GM12878 (cell line): ENCODE results near the gene MGAT4B. TPM values are rescaled to one million over a fixed set of nuclear protein-coding genes. Genes with fewer than 3 reads are reported as not detected.

Experiments
- CBX3 ChIP-seq: fragments of 200-600 bp; sonication (generic); IDR thresholded peaks from 2 replicates; pipeline ENCODE4 v1.6.1; 2016; ENCODE audit warnings: low read depth, borderline replicate concordance
- CEBPB ChIP-seq, 2 experiments: fragments of 150-350 bp in 1 of 2; IDR thresholded peaks; 2 replicates each; pipeline ENCODE4 v1.6.1; 2012 to 2014; ENCODE audit warnings: low read depth in 2 of 2, low read length in 2 of 2, borderline replicate concordance in 1 of 2, inconsistent platforms in 1 of 2
- CHD4 ChIP-seq: fragments of 200-600 bp; sonication (generic); IDR thresholded peaks from 2 replicates; pipeline ENCODE4 v1.6.1; 2016; ENCODE audit warnings: mild to moderate bottlenecking
- ESRRA ChIP-seq: IDR thresholded peaks from 2 replicates; pipeline ENCODE4 v1.6.1; 2012; ENCODE audit warnings: mild to moderate bottlenecking, low read length, improper control_type of control experiment
- GATAD2B ChIP-seq: fragments of 450-650 bp; conservative IDR thresholded peaks from 2 replicates; pipeline ENCODE4 v1.6.1; 2017; ENCODE audit warnings: low read depth, mild to moderate bottlenecking, moderate library complexity
- MTA2 ChIP-seq: fragments of 450-650 bp; IDR thresholded peaks from 2 replicates; pipeline ENCODE4 v1.6.1; 2016; ENCODE audit warnings: low read depth, mild to moderate bottlenecking, moderate library complexity
- RELA ChIP-seq: fragments of 450-650 bp; IDR thresholded peaks from 2 replicates; pipeline ENCODE4 v1.8.0; 2014; ENCODE audit warnings: borderline replicate concordance; ENCODE audit not compliant: partially characterized antibody
- SREBF1 ChIP-seq: IDR thresholded peaks from 2 replicates; pipeline ENCODE4 v1.6.1; 2012; ENCODE audit warnings: mild to moderate bottlenecking, low read length
- YBX1 ChIP-seq: fragments of 450-650 bp; IDR thresholded peaks from 2 replicates; pipeline ENCODE4 v1.6.1; 2016; ENCODE audit warnings: antibody characterized with exemption
- ZNF622 ChIP-seq: fragments of 450-650 bp; IDR thresholded peaks from 2 replicates; pipeline ENCODE4 v1.6.1; 2017; ENCODE audit warnings: mild to moderate bottlenecking, inconsistent platforms
- polyA plus RNA-seq, 11 experiments: library from polyadenylated mRNA; depleted of rRNA in 4 of 11; unstranded in 6 of 11; stranded (reverse) in 5 of 11; fragments of >200 nt; fragmentation: Nextera tagmentation in 4 of 11; fragmentation: Illumina TruSeq in 1 of 11; extraction: Ambion mirVana in 4 of 11; extraction: Trizol in 1 of 11; gene quantifications; 1 replicate in 1 of 11; 2 replicates in 10 of 11; pipeline versions ENCODE4 v1.2.1 to v1.2.3, GENCODE V29; 2011 to 2016; ENCODE audit warnings: inconsistent platforms in 2 of 11, missing spikeins in 2 of 11, low read depth in 1 of 11
- total RNA-seq, 4 experiments: library from RNA; depleted of rRNA in 3 of 4; stranded (reverse); fragments of >200 nt in 3 of 4; fragmentation: Illumina TruSeq in 1 of 4; extraction: Trizol in 1 of 4; gene quantifications; 2 replicates each; pipeline versions ENCODE4 v1.2.1 to v1.2.3, GENCODE V29; 2013 to 2021
- TF ChIP-seq, protein P1 (sequence below): IDR thresholded peaks from 2 replicates; pipeline ENCODE4 v1.6.1; 2012; ENCODE audit warnings: low read length, inconsistent platforms
- TF ChIP-seq, protein P2 (sequence below): IDR thresholded peaks from 2 replicates; pipeline ENCODE4 v1.6.1; 2011; ENCODE audit warnings: low read depth, low read length, improper control_type of control experiment, borderline replicate concordance

MGAT4B gene
- total and polyA plus RNA-seq, 10 of the 15 experiments (the other 5 are each of a cell fraction or from before 2014, with no cell fraction given), result 0.60 to 82.5 (median 34.4) TPM; not detected in 1

DNA sequence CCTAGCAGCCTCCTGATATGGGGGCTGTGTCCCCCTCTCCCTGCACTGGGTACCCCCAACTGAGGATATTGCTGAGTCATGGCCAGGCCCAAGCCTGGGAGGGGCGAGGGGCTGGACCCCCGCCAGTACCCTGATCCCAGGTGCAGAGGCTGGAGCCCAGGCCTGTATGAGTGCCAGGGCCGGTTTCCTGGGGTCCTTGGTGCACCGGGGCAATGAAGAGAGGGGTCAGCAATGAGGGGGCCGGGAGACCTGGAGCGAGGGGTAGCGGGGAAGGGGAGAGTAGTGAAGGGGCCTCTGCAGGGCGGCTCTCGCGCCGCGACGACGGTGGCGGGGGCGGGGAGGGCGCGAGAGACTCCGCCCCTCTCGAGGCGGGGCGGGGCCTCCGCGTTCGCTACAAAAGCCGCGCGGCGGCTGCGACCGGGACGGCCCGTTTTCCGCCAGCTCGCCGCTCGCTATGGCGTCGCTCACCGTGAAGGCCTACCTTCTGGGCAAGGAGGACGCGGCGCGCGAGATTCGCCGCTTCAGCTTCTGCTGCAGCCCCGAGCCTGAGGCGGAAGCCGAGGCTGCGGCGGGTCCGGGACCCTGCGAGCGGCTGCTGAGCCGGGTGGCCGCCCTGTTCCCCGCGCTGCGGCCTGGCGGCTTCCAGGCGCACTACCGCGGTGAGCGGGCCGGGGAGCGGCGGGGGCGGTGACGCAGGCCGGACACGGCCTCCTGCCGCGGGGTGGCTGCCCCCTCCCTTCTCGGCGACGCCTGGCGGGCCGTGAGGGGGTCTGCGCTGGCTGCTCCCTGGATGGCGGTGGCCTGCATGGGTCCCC lies 14.0 kb upstream of the MGAT4B start, which contains the start of gene SQSTM1 (continued):
- no peak for TF ChIP-seq YBX1
- TF ChIP-seq GATAD2B, result peak; percentile 86; the same call in 1 of the 2 replicates
- no peak for TF ChIP-seq ZNF622
- no peak for TF ChIP-seq CHD4
- TF ChIP-seq CEBPB (IDR thresholded peaks at IDR 0.05; ENCODE audit: borderline replicate concordance in 1 of 2, low read depth in 2 of 2, low read length in 2 of 2), result no peak
- TF ChIP-seq ESRRA, result no peak; the same call in 1 of the 2 replicates
- TF ChIP-seq SREBF1, result 0 out of 2 replicates have a peak, but pooled peaks have one; percentile 8
- no peak for TF ChIP-seq CBX3
- TF ChIP-seq, protein P1, sequence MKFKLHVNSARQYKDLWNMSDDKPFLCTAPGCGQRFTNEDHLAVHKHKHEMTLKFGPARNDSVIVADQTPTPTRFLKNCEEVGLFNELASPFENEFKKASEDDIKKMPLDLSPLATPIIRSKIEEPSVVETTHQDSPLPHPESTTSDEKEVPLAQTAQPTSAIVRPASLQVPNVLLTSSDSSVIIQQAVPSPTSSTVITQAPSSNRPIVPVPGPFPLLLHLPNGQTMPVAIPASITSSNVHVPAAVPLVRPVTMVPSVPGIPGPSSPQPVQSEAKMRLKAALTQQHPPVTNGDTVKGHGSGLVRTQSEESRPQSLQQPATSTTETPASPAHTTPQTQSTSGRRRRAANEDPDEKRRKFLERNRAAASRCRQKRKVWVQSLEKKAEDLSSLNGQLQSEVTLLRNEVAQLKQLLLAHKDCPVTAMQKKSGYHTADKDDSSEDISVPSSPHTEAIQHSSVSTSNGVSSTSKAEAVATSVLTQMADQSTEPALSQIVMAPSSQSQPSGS, result no peak
- TF ChIP-seq RELA, result peak; percentile 67
- TF ChIP-seq, protein P2, sequence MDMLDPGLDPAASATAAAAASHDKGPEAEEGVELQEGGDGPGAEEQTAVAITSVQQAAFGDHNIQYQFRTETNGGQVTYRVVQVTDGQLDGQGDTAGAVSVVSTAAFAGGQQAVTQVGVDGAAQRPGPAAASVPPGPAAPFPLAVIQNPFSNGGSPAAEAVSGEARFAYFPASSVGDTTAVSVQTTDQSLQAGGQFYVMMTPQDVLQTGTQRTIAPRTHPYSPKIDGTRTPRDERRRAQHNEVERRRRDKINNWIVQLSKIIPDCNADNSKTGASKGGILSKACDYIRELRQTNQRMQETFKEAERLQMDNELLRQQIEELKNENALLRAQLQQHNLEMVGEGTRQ, result no peak
- TF ChIP-seq MTA2, result peak; percentile 22; the same call in 1 of the 2 replicates
